ENCODE measurements around the gene DDIT4.
"Not testable (repeated sequence)": the region's sequence is repeated elsewhere in the genome, so short reads cannot be mapped to it uniquely, and the experiment has no call there.

Gene DDIT4

GRCh38 chr10:72249176-72249862 is 24.4 kb upstream of the DDIT4 start:
- not testable (repeated sequence) for DNase-seq

GRCh38 chr10:72250666-72251065 is 23.1 kb upstream of the DDIT4 start:
- DNase-seq, result no peak

- no peak for DNase-seq
Observed at GRCh38 chr10:72251635-72252034, 22.1 kb upstream of the DDIT4 start.

GRCh38 chr10:72252972-72253371 is 20.8 kb upstream of the DDIT4 start:
- DNase-seq, result no peak

GRCh38 chr10:72253578-72253977 is 20.1 kb upstream of the DDIT4 start:
- no peak for DNase-seq

- DNase-seq, result peak; percentile 7
Observed at GRCh38 chr10:72254813-72255568, 18.7 kb upstream of the DDIT4 start.

- DNase-seq, result no peak
Observed at GRCh38 chr10:72255977-72256729, 17.6 kb upstream of the DDIT4 start.

- no peak for DNase-seq
Observed at GRCh38 chr10:72257051-72257892, 16.5 kb upstream of the DDIT4 start.

GRCh38 chr10:72258617-72259016 is 15.1 kb upstream of the DDIT4 start:
- DNase-seq, result no peak

GRCh38 chr10:72259491-72260238 is 14.1 kb upstream of the DDIT4 start:
- DNase-seq, result no peak

GRCh38 chr10:72260239-72260975 is 13.3 kb upstream of the DDIT4 start:
- DNase-seq, result peak; percentile 64

GRCh38 chr10:72260976-72261783 is 12.5 kb upstream of the DDIT4 start:
- DNase-seq, result peak; percentile 53

- DNase-seq, result no peak
Observed at GRCh38 chr10:72261784-72262404, 11.8 kb upstream of the DDIT4 start.

- no peak for DNase-seq
Observed at GRCh38 chr10:72263613-72264241, 10.0 kb upstream of the DDIT4 start.

- DNase-seq, result no peak
Observed at GRCh38 chr10:72264536-72264935, 9.2 kb upstream of the DDIT4 start.

- no peak for DNase-seq
Observed at GRCh38 chr10:72265508-72265907, 8.2 kb upstream of the DDIT4 start.

GRCh38 chr10:72265990-72266865 is 7.5 kb upstream of the DDIT4 start:
- DNase-seq, result no peak

GRCh38 chr10:72267381-72267780 is 6.3 kb upstream of the DDIT4 start:
- no peak for DNase-seq
